Gastroesophageal sphincter (tissue), 3 donors: ENCODE results near the gene FUT8.

Experiments used
- CTCF ChIP-seq, 4 experiments: fragments of 200-600 bp in 2 of 4; fragments of 450-650 bp in 2 of 4; sonication (generic) in 1 of 4; IDR thresholded peaks; one replicate each; pipeline ENCODE4 v1.5.1; 2017 to 2019; ENCODE audit warnings: antibody characterized with exemption in 4 of 4, mild to moderate bottlenecking in 2 of 4, moderate library complexity in 2 of 4
- POLR2A ChIP-seq, 2 donors: fragments of 450-650 bp; IDR thresholded peaks; one replicate each; pipeline ENCODE4 v1.6.1; 2017; ENCODE audit warnings: antibody characterized with exemption in 2 of 2, mild to moderate bottlenecking in 2 of 2, moderate library complexity in 1 of 2
- POLR2AphosphoS5 ChIP-seq: sonication (generic); formaldehyde crosslinking; IDR thresholded peaks from one replicate; pipeline ENCODE4 v1.6.1; 2017; ENCODE audit warnings: antibody characterized with exemption

- no peak for TF ChIP-seq CTCF (IDR thresholded peaks at IDR 0.05)
- no peak for TF ChIP-seq POLR2A (IDR thresholded peaks at IDR 0.05)
- no peak for TF ChIP-seq POLR2AphosphoS5
These were observed 168.8 kb downstream of the FUT8 start for GRCh38 chr14:65581378-65581777.
